Fibroblast of skin of abdomen (primary cell): ENCODE data around the gene MLST8.
"Not testable (repeated sequence)": the region's sequence is repeated elsewhere in the genome, so short reads cannot be mapped to it uniquely, and the experiment has no call there.

ENCODE experiments used
- DNase-seq: peaks from one replicate; pipeline ENCODE4 v3.0.0-alpha.2; 2013

MLST8 gene

DNA sequence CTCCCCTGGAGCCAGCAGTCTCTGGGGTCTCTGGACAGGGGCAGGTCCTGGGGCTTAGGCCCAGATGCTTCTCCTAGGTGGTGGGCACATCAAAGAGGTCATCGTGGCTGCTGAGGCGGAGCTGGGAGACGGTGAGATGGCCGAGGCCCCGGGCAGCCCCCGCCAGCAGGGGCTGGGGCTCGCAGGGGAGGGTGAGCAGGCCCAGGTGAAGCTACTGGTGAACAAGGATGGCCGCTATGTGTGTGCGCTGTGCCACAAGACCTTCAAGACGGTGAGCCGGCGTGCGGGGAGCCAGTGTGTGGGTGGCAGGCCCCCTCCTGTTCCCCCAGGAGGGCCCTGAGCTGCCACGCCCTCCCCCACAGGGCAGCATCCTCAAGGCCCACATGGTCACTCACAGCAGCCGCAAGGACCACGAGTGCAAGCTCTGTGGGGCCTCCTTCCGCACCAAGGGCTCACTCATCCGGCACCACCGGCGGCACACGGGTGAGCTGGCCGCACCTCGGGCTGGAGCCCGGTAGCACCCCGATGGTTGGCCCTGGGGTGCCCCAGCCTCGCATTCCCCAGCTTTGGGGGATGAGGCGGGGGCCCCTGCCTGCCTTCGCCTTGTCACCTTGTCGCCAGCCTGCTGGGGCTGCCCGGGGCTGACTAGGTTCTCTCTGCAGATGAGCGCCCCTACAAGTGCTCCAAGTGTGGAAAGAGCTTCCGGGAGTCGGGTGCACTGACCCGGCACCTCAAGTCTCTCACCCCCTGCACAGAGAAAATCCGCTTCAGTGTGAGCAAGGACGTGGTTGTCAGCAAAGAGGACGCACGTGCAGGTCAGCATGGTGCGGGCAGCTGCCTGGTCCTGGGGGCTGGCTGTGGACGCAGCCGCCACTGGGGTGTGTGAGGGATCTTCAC is 27.1 kb downstream of the MLST8 start:
- no peak for DNase-seq

DNA sequence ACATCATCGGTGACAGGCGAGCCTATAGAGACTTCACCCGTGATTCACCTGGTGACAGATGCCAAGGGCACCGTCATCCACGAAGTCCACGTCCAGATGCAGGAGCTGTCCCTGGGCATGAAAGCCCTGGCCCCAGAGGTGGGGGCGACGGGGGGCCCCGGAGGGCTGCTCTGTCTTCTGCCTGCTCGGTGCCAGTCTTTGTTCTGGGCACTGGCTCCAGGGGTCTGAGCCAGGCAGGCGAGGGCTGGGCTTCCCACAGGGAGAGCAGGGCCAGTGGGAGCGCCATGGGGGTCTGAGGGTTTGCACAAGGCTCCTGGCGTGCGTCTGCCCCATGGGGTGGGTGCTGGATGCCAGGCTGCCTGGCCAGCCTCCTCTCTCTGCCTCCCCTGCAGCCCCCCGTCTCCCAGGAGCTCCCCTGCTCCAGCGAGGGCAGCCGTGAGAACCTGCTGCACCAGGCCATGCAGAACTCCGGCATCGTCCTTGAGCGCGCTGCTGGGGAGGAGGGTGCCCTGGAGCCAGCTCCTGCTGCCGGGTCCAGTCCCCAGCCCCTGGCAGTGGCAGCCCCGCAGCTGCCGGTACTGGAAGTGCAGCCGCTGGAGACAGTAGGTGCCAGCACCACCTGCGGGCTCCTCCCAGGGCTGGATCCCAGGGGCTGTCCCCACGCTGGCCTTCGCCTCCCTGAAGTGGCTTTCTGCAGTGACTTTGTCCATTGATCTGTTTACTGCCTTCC is 28.0 kb downstream of the MLST8 start:
- no peak for DNase-seq

DNA sequence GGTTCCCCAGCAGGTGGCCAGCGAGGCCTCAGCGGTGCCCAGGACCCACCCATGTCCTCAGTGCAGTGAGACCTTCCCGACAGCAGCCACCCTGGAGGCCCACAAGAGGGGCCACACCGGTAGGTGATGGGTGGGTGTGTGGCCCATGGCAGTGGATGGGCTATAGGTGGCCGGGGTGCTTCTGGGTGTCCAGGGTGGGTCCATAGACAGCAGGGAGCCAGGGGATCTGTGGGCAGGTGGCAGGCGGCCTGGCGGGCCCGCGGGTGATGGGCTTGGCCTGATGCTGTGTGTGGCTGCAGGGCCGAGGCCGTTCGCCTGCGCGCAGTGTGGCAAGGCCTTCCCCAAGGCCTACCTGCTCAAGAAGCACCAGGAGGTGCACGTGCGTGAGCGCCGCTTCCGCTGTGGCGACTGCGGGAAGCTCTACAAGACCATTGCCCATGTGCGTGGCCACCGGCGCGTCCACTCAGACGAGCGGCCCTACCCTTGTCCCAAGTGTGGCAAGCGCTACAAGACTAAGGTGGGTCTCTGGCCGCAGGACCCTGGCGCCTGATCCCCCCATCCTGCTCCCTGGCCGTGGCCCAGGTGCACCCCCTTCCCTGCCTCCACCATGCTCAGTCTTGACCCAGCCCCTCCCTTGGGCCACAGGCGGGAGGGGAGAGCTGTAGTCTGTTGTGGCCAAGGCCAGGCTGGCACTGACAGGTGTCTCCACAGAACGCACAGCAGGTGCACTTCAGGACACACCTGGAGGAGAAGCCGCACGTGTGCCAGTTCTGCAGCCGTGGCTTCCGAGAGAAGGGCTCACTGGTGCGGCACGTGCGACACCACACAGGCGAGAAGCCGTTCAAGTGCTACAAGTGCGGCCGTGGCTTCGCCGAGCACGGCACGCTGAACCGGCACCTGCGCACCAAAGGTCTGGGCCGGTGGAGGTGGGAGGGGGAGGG is 28.9 kb downstream of the MLST8 start:
- DNase-seq, result no peak

DNA sequence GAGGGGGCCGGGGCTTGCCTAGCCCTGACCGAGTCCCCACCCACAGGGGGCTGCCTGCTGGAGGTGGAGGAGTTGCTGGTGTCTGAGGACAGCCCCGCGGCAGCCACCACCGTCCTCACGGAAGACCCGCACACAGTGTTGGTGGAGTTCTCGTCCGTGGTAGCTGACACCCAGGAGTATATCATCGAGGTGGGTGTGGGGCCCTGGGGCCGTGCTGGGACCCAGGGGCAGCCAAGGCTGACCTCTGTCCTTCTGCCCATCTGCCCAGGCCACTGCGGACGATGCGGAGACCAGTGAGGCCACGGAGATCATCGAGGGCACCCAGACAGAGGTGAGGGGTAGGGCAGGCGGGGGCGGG is 29.5 kb downstream of the MLST8 start:
- no peak for DNase-seq

DNA sequence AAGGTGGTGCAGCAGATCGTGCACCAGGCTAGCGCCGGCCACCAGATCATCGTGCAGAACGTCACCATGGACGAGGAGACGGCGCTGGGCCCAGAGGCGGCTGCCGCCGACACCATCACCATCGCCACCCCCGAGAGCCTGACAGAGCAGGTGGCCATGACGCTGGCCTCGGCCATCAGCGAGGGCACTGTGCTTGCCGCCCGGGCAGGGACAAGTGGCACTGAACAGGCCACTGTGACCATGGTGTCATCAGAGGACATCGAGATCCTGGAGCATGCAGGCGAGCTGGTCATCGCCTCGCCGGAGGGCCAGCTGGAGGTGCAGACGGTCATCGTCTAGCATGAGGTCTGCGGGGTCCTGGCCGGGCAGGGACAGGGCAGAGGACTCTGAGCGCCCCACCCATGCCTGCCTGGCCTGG is 30.0 kb downstream of the MLST8 start:
- DNase-seq, result no peak

DNA sequence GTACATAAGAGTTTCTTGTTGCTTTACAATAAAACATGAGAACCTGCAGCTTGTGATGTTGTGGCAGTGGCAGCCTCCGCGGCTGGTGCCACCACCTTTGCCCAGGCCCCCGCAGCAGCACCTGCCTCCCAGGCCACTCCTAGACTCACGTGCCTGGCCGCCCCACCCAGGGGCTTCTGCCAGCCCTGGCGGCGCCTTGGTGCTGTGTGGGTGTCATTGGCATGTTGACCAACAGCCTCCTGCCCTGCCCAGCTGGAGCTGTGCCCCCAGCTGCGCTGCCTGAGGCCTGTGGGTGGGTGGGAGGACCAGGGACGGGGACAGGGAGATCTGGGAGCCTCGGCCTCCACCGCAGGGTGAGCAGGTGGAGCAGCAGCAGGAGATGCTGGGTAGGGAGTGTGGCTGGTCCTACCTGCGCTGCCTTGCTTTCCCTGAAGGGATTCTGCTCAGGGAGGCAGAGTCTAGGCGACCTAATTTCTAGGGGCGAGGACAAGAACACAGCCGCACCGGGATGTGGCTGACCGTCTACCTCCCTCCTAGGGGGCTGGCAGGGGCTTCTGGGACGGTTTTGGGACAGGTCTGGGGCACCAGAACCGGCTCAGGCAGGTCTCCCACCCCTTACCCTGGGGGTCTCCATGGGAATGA is 30.6 kb downstream of the MLST8 start:
- no peak for DNase-seq

DNA sequence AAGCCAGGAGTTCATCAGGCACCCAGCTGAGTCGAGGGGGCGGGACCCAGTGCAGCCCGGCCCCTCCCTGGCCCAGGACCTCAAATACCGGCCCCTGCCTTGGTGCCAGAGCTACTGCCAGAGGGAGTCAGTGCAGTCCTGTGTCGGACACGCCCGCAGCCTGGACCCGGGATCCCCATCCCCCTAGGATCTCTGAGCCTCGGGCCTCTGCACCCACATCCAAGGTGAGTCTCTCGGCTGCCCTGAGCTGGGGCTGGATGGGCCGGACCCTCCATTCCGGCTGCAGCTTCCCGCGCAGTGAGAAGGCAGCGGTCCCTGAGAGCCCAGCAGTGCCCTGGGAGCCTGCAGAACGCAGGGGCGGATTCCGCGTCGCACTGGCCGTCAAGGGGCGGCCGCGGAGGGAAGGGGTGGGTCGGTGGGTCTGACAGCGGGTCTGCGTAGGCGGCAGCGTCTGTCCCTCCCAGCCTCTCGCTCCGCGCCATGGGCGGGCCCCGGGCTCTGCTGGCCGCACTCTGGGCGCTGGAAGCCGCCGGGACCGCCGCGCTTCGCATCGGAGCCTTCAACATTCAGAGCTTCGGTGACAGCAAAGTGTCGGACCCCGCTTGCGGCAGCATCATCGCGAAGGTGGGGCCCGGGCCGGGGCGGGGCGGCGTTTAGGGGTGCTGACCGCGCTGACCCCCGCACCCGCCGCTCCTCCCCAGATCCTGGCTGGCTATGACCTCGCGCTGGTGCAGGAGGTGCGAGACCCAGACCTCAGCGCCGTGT is 31.3 kb downstream of the MLST8 start, which contains the start of gene DNASE1L2:
DNASE1L2 (plus strand) TSS at position 108 of the 765 bp plus-strand sequence; CDS start at position 481, 373 bp downstream.
- no peak for DNase-seq

DNA sequence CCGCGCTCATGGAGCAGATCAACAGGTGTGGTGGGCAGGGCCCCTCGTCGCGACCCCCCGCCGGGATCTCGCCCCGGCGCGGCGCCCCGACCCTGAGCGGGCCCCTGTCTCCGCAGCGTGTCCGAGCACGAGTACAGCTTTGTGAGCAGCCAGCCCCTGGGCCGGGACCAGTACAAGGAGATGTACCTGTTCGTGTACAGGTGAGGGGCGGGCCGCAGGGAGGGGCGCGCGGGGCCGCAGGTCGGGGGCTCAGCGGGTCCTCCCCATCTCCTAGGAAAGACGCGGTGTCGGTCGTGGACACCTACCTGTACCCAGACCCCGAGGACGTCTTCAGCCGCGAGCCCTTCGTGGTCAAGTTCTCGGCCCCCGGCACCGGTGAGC is 31.8 kb downstream of the MLST8 start:
- DNase-seq, result no peak

DNA sequence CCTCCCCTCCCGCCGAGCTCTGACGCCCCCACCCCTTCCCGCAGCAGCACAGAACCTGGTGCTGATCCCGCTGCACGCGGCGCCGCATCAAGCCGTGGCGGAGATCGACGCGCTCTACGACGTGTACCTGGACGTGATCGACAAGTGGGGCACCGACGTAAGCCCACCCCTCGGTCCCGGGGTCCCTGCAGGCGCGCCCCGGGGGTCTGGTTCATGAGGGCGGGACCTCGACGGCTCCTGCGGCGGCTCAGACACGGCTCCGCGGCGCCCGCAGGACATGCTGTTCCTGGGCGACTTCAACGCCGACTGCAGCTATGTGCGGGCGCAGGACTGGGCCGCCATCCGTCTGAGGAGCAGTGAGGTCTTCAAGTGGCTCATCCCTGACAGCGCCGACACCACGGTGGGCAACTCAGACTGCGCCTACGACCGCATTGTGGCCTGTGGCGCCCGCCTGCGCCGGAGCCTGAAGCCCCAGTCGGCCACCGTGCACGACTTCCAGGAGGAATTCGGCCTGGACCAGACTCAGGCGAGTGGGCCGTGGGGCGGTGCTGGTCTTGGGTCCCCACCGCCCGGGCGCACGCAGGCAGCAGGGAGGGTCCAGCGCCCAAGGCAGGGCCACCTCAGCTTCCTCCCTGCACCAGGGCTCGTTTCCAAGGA is 32.4 kb downstream of the MLST8 start:
- DNase-seq, result no peak

DNA sequence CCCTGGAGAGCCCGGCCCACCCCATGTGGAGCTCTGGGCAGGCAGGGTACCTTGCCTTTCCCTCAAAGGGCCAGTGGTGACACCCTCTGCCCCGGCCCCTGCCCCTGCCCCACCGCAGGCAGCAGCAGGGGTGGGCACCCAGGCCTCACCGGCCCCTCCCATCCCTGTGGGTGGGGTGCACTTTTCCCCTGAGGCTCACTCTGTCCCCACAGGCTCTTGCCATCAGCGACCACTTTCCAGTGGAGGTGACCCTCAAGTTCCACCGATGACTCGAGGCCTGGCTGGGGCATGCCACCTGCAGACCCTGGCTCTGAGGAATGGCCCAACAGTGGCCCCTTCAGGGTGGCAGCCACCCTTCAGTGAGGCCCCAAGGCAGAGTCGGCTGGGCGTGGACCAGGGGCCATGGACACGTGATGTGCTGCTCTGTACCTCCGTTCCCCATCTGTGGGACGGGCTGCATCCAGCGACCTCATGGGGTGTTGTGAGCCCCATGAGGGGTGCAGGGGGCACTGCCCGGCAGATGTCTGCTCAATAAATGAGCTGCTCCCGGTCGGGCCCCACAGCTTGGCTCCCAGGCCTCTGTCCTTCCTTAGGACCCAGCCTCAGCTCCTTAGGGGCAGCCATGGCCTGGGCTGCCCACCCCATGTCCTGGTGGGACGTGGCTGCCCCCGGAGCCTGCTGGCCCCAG is 33.0 kb downstream of the MLST8 start:
- no peak for DNase-seq

DNA sequence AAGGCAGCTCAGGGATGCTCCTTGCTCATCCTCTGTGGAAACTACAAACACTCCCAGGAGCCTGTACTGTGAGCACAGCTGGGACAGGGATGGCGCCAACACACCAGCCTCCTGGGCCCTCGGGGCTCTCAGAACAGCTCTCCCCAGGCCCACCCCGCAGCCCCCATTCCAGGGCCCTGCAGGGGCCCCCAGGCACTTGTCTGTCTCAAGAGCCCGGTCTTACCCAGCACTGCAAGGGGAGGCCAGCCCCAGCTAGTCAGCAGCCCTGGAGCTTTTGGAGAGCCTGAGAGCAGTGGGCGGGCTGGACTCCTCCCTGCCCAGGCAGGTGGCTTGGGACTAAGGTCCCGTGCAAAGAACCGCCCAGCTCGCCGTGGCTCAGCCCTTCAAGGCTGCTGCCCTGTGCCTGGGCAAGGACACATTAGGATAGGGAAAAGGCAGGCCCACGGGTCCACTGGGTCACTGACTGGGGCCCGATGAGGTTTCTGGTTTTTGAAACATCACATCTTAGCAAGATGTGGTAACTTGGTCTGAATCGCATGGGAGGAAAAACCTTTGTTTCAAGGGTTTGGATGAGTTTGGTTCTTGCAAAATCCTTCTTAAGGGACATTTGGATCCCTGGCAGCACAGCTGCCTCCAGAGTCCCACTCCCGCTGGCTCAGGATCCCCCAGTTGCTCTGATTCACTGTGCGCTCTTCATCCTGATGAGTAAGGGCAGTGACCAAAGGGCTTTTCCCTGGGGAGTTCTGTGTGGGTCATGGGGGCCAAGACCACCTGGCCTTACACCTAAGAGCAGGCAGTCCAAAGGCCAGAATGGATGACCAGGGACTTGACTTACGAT is 33.8 kb downstream of the MLST8 start:
- no peak for DNase-seq

DNA sequence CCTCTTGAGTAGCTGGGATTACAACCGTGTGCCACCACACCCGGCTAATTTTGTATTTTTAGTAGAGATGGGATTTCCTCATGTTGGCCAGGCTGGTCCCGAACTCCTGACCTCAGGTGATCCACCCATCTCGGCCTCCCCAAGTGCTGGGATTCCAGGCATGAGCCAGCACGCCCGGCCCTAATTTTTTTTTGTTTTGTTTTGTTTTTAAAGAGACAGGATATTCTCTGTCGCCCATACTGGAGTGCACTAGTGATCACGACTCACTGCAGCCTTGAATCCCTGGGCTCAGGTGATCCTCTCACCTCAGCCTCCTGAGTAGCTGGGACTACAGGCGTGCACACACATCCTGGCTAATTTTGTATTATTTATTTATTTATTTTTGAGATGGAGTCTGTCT is 35.1 kb downstream of the MLST8 start:
- DNase-seq, result not testable (repeated sequence)

DNA sequence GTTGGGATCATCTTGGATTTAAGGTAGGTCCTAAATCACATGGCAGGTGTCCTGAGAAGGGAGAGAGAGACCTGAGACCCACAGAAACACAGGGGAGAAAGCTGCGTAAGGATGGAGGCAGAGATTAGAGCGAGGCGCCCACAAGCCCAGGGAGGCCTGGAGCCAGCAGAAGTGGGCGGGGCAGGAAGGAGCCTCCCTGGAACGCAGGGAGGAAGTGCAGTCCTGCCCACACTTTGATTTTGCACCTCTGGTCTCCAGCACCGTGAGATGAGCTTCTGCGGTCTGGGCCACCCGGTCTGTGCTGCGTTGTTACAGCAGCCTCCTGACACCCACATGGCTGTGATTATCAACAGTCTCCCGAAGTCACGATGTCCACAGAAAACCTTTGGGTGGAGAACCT is 37.3 kb downstream of the MLST8 start:
- DNase-seq, result no peak

DNA sequence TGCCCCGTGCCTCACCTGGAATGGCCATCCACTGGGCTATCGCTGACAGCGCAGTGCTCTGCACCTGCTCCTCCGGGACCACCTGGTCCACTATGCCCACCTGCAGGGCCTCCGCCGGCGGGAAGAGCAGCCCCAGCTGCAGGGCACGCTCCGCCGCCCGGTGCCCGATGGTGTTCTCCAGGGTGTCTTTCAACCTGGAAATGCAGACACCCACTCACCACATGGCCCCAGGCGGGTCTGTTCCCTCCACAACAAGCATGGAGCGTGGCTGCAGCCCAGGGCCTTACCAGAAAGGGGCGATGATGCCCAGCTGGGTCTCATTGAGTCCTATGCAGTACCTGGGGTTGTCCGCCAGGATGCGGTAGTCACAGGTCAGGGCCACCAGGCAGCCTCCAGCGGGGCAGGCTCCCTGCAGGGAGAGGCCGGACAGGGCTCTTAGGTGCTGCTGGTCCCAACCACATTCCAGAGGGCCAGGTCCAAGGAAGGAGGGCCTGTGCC is 37.8 kb downstream of the MLST8 start:
- no peak for DNase-seq

DNA sequence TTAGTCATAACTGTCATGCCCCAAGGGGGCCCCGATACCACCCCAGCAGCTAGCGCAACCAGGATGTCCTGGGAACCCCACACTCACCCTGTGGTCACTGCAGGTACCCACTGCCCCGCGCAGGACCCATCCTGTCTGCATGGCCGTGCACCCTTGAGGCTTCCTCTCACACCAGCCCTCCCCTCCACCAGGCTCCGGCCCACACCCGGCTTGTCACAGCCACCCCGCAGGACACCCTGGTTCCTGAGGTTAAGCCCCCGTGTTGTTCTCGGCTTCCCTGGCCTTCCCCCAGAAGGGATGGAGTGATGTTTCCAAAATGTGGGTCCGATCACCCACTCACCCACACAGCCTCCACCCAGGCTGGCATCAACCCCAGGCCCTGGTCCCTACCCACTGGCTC is 38.5 kb downstream of the MLST8 start:
- no peak for DNase-seq

DNA sequence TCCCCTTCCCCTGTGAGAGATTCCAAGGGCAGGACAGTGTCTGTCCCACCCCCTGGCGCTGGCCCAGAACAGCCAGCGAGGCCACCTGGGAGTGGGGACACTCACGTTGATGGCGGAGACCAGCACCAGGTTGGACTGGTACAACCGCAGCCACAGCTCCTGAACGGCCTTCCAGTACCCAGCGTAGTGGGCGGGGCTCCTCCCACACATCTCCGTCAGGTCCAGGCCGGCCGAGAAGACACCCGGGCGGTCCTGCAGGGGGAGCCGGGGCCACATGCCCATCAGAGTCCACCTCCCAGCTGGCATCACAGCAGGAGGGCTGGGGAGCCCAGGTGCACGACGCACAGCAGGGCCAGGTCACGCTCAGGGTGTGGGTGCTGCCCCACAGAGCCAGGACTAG is 39.0 kb downstream of the MLST8 start:
- DNase-seq, result no peak

DNA sequence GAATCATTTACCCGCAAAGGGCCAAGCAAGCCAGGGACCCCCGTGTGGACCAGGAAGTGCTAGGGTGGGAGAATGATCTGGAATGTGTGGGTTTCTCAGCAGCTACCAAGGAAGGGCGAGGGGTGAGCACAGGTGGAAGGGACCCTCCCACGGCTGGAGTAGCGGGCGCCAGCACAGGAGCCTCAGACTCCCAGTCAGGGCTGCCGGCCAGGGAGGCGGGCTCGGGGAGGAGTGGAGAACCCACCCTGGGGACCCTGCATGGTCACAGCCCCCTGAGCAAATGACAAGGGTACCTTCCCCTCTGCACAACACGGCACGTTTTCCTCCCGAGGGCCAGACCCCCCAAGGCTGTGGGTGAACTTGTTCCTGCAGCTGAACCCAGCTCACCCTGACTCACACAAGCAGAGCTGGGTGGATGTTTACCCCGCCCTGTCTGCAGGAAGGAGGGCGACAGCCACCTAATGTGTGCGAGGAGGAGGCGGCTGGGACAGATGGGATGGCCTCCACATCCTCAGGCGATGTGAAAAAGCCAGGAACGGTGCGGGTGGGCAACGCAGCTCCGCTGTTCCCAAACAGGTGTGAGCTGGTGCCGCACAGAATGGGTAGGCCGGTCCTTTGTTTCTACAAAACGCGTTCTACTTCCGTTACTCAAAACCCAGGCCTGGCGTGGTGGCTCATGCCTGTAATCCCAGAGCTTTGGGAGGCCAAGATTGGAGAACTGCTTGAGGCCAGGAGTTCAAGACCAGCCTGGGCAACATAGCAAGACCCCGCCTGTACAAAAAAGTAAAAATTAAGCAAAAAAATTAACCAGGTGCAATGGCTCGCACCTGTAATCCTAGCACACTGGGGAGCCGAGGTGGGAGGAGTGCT is 39.9 kb downstream of the MLST8 start:
- DNase-seq, result no peak

DNA sequence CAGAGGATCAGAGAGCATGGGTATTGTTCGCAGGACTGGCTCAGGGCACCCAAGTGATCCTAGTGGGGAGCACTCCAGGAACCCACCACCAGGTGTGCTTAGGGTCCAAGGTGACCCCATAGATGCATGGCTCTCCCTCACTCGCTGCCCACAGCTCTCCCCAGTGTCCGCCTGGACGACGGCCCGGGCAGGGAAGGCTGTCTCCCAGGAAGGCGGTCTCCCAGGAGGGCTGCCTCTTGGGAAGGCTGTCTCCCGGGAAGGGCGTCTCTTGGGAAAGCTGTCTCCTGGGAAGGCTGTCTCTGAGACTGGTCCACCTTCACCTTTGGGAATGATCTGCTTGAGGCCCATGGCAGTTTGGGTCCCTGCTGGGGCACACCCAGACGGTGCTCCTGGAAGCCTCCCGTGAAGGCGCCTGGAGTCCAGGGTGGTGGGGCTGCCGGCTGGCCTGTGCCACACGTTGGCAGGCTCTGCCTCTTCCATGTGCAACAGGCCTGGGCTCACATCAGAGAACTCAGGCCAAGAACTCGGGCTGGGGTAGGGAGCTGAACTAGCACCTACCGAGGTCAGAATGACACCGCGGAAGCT is 41.1 kb downstream of the MLST8 start:
- DNase-seq, result no peak
